ENCODE results near the gene HECTD4. TPM values are rescaled to one million over a fixed set of nuclear protein-coding genes. Genes with fewer than 3 reads are reported as not detected.

The HECTD4 gene
- total RNA-seq, 1 experiment from 2014 or later: 31.2 TPM

DNA sequence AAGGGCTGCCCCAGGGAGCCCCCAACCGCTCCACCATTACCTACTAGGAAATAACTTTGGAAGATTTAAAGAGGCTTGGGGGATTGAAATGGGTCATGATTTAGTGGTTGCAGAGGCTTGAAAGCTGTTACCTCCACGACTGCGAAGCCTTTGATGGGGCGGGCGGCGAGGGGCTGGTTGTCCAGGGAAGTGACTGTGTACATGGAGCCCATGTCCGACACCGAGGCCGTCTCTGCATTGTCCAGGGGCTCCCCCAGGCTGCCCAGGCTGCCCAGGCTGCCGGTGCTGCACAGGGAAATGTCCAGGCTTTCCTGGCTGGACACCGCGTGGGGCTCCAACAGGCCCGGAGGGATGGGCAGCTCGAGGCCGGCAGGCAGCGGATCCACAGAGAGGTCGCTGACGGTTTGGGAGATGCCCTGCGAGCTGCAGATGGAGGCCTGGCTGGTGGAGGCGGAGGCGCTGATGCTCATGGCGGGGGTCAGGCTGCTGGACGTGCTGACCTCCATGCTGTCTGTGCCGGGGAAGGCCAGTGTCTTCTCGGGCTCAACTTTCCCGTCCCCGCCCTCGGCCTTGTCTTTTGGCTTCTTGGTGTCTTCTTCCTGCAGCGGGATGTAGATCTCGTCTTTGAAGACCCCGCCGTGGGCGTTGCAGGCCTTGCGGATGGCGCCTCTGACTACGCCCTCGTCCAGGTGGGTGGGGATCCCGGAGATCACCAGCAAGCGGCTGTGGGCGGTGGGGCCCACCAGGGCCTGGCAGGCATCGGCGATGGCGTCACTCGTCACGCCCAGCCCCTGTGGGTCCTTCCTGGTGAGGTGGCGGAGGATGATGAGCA lies 198.0 kb downstream of the HECTD4 start:
- no peak overlapping the region for H3K4me2 ChIP-seq (ENCODE audit: low read length)
- no peaks in the 10 kb centered on the region for H3K79me2 ChIP-seq (ENCODE audit: insufficient read depth, low read length)
- BruUV-seq (replicated peaks): no TSS peak
- intact Hi-C loops (cut with micrococcal nuclease): no loop called here
- no peak for DNase-seq (ENCODE audit: low read depth, low spot score)
- ChIA-PET RAD21 (ENCODE audit: low non-redundant PET in 1 of 2, low total read pairs in 2 of 2, uncharacterized antibody in 2 of 2, unreplicated experiment in 2 of 2) (no interaction called here), CTCF (no interaction called here), POLR2A (no interaction called here)
- H3K9me2 ChIP-seq (ENCODE audit: insufficient read depth): no peaks in the 10 kb centered on the region
- no peaks in the 10 kb centered on the region for H3K9me3 ChIP-seq (ENCODE audit: control insufficient read depth in 1 of 2, insufficient read depth in 1 of 2, low read depth in 1 of 2, low read length in 2 of 2)
- no peaks in the 10 kb centered on the region for H3K4me1 ChIP-seq (ENCODE audit: control insufficient read depth in 1 of 2, insufficient read depth in 2 of 2, low read length in 2 of 2)
- peaks cover 0 to 7% of the 10 kb centered on the region in 2 experiments; a peak in 2 of 4 replicates for H3K36me3 ChIP-seq (ENCODE audit: control insufficient read depth in 1 of 2, insufficient read depth in 2 of 2, low read length in 2 of 2)
- no peak for ATAC-seq
- TF ChIP-seq CEBPB (IDR thresholded peaks at IDR 0.05; ENCODE audit: low read depth): no peak
- no peak for TF ChIP-seq EGR1 (IDR thresholded peaks at IDR 0.05; ENCODE audit: low read depth)
- no peak for TF ChIP-seq SP1 (IDR thresholded peaks at IDR 0.05; ENCODE audit: low read depth)
- TF ChIP-seq EZH2 (IDR thresholded peaks at IDR 0.05): no peak
- TF ChIP-seq RAD21 (IDR thresholded peaks at IDR 0.05; ENCODE audit: low read depth): no peak
- TF ChIP-seq, protein P1, sequence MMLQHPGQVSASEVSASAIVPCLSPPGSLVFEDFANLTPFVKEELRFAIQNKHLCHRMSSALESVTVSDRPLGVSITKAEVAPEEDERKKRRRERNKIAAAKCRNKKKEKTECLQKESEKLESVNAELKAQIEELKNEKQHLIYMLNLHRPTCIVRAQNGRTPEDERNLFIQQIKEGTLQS (IDR thresholded peaks at IDR 0.05): no peak
- TF ChIP-seq, protein P2, sequence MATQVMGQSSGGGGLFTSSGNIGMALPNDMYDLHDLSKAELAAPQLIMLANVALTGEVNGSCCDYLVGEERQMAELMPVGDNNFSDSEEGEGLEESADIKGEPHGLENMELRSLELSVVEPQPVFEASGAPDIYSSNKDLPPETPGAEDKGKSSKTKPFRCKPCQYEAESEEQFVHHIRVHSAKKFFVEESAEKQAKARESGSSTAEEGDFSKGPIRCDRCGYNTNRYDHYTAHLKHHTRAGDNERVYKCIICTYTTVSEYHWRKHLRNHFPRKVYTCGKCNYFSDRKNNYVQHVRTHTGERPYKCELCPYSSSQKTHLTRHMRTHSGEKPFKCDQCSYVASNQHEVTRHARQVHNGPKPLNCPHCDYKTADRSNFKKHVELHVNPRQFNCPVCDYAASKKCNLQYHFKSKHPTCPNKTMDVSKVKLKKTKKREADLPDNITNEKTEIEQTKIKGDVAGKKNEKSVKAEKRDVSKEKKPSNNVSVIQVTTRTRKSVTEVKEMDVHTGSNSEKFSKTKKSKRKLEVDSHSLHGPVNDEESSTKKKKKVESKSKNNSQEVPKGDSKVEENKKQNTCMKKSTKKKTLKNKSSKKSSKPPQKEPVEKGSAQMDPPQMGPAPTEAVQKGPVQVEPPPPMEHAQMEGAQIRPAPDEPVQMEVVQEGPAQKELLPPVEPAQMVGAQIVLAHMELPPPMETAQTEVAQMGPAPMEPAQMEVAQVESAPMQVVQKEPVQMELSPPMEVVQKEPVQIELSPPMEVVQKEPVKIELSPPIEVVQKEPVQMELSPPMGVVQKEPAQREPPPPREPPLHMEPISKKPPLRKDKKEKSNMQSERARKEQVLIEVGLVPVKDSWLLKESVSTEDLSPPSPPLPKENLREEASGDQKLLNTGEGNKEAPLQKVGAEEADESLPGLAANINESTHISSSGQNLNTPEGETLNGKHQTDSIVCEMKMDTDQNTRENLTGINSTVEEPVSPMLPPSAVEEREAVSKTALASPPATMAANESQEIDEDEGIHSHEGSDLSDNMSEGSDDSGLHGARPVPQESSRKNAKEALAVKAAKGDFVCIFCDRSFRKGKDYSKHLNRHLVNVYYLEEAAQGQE (IDR thresholded peaks at IDR 0.05; ENCODE audit: low read depth): no peak
- H3K27ac ChIP-seq (ENCODE audit: low read depth, low read length): no peak overlapping the region
- no peaks in the 10 kb centered on the region for H3K27me3 ChIP-seq (ENCODE audit: insufficient read depth, low read length)
- no peaks in the 10 kb centered on the region for H4K20me1 ChIP-seq (ENCODE audit: insufficient read depth)
- no peak overlapping the region for H2AFZ ChIP-seq (ENCODE audit: low read depth, low read length, poor library complexity, severe bottlenecking)
- H3K9ac ChIP-seq (ENCODE audit: low read length): no peak overlapping the region
- no peak overlapping the region for H3K4me3 ChIP-seq (replicated peaks in 1 of 2; ENCODE audit: low read depth in 1 of 2, low read length in 2 of 2)
